ENCODE results near the gene PCSK2. TPM values are rescaled to one million over a fixed set of nuclear protein-coding genes. Genes with fewer than 3 reads are reported as not detected.
A peak's percentile ranks its signal among the peaks of the same experiment; 100 is the strongest.

PCSK2 gene
- total and polyA plus RNA-seq, 5 donors from 2014 or later = not detected

- no peaks in the 10 kb centered on the region for H3K4me1 Mint-ChIP-seq
- no peak for ATAC-seq (ENCODE audit: low read depth in 2 of 2)
- peaks cover 24% of the 10 kb centered on the region for H3K27me3 Mint-ChIP-seq
- no peak overlapping the region for H3K4me3 Mint-ChIP-seq
- Histone ChIP-seq H3K9me3 (ENCODE audit: control insufficient read depth in 2 of 2, low read length in 2 of 2) (no peaks in the 10 kb centered on the region), H3K4me3 (ENCODE audit: low read depth, low read length) (no peak overlapping the region), H3K36me3 (ENCODE audit: control insufficient read depth, insufficient read depth, low read length) (no peaks in the 10 kb centered on the region), H3K27me3 (ENCODE audit: control insufficient read depth, insufficient read depth, low read length) (peaks cover 4% of the 10 kb centered on the region), H3K27ac (ENCODE audit: insufficient read depth, low read length, poor library complexity, severe bottlenecking) (no peak overlapping the region), H3K4me1 (ENCODE audit: control insufficient read depth, insufficient read depth, low read length, poor library complexity, severe bottlenecking) (no peaks in the 10 kb centered on the region)
- DNase-seq = no peak
- H3K27ac Mint-ChIP-seq = no peak overlapping the region
- no peaks in the 10 kb centered on the region for H3K36me3 Mint-ChIP-seq
- H3K9me3 Mint-ChIP-seq = peaks cover 0 to 1% (median 0%) of the 10 kb centered on the region in 7 donors
Observed at GRCh38 chr20:17453592-17453991, 226.8 kb downstream of the PCSK2 start.

DNA sequence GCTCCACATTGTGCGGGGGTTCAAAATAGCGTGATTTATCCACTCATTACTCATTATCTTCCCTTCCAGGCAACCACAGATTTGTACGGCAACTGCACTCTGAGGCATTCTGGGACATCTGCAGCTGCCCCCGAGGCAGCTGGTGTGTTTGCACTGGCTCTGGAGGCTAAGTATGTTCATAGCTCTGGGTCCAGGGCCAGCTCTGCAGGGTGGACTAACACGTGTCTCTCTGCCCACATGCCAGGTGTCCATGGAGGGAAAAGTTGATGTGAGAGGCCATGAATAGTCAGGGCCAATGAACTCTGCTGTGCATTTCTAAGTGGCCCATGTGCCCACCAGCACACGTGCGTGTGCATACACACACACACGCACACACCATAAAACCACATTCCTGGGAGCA is 229.4 kb downstream of the PCSK2 start:
- Histone ChIP-seq H3K27me3 (ENCODE audit: control insufficient read depth, insufficient read depth, low read length) (peaks cover 4% of the 10 kb centered on the region), H3K36me3 (ENCODE audit: control insufficient read depth, insufficient read depth, low read length) (no peaks in the 10 kb centered on the region), H3K4me1 (ENCODE audit: control insufficient read depth, insufficient read depth, low read length, poor library complexity, severe bottlenecking) (no peaks in the 10 kb centered on the region), H3K4me3 (ENCODE audit: low read depth, low read length) (no peak overlapping the region), H3K27ac (ENCODE audit: insufficient read depth, low read length, poor library complexity, severe bottlenecking) (no peak overlapping the region), H3K9me3 (ENCODE audit: control insufficient read depth in 2 of 2, low read length in 2 of 2) (no peaks in the 10 kb centered on the region)
- Mint-ChIP-seq H3K36me3 (no peaks in the 10 kb centered on the region), H3K9me3 (no peaks in the 10 kb centered on the region), H3K27me3 (peaks cover 29% of the 10 kb centered on the region), H3K27ac (no peak overlapping the region), H3K4me1 (no peaks in the 10 kb centered on the region), H3K4me3 (no peak overlapping the region)
- DNase-seq (no peak), ATAC-seq (ENCODE audit: low read depth in 2 of 2) (no peak)

GRCh38 chr20:17457079-17457478 is 230.2 kb downstream of the PCSK2 start:
- Mint-ChIP-seq H3K27ac (no peak overlapping the region), H3K4me1 (no peaks in the 10 kb centered on the region), H3K27me3 (peaks cover 25% of the 10 kb centered on the region), H3K4me3 (no peak overlapping the region), H3K36me3 (no peaks in the 10 kb centered on the region), H3K9me3 (no peaks in the 10 kb centered on the region)
- H3K4me3 ChIP-seq (ENCODE audit: low read depth, low read length) = no peak overlapping the region
- DNase-seq (no peak), ATAC-seq (ENCODE audit: low read depth in 2 of 2) (no peak)
- H3K36me3 ChIP-seq (ENCODE audit: control insufficient read depth, insufficient read depth, low read length) = no peaks in the 10 kb centered on the region
- H3K4me1 ChIP-seq (ENCODE audit: control insufficient read depth, insufficient read depth, low read length, poor library complexity, severe bottlenecking) = no peaks in the 10 kb centered on the region
- H3K9me3 ChIP-seq (ENCODE audit: control insufficient read depth in 2 of 2, low read length in 2 of 2) = no peaks in the 10 kb centered on the region
- H3K27ac ChIP-seq (ENCODE audit: insufficient read depth, low read length, poor library complexity, severe bottlenecking) = no peak overlapping the region
- H3K27me3 ChIP-seq (ENCODE audit: control insufficient read depth, insufficient read depth, low read length) = peaks cover 4% of the 10 kb centered on the region

DNA sequence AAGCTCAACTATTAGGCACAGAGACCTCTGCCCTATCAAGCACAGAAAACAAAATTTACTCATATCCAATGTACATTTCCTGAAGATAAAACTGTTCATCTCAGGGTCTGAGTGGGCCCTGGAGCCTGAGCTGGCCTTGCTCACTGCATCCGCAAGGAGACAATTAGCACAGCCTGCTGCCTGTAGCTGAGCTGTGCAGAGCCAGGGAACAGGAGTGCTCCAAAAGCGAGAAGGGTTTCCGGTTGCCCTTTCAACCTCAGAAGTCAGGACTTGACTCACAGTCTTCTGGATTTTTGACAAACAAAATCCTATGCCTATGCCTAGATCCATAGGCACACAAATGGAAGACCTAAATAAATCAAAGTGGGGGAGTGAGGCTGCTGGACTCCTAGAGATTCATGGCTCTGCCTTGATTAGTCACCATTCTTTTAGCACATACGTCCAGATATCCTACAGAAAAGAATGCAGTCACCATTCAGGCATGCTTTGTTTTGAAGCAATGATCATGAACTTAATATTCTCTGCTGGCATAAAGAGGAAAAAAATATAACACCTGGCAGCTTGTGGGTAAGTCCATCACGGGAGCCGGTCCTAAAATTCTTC is 230.8 kb downstream of the PCSK2 start:
- Histone ChIP-seq H3K4me3 (ENCODE audit: low read depth, low read length) (no peak overlapping the region), H3K36me3 (ENCODE audit: control insufficient read depth, insufficient read depth, low read length) (no peaks in the 10 kb centered on the region), H3K27ac (ENCODE audit: insufficient read depth, low read length, poor library complexity, severe bottlenecking) (no peak overlapping the region), H3K9me3 (ENCODE audit: control insufficient read depth in 2 of 2, low read length in 2 of 2) (no peaks in the 10 kb centered on the region), H3K4me1 (ENCODE audit: control insufficient read depth, insufficient read depth, low read length, poor library complexity, severe bottlenecking) (no peaks in the 10 kb centered on the region), H3K27me3 (ENCODE audit: control insufficient read depth, insufficient read depth, low read length) (peaks cover 4% of the 10 kb centered on the region)
- no peaks in the 10 kb centered on the region for H3K9me3 Mint-ChIP-seq
- peaks cover 25% of the 10 kb centered on the region for H3K27me3 Mint-ChIP-seq
- ATAC-seq (ENCODE audit: low read depth in 2 of 2) (no peak), DNase-seq (no peak)
- no peak overlapping the region for H3K4me3 Mint-ChIP-seq
- H3K4me1 Mint-ChIP-seq = no peaks in the 10 kb centered on the region
- H3K36me3 Mint-ChIP-seq = no peaks in the 10 kb centered on the region
- H3K27ac Mint-ChIP-seq = no peak overlapping the region

- no peak for ATAC-seq (ENCODE audit: low read depth in 2 of 2)
- H3K27ac ChIP-seq (ENCODE audit: insufficient read depth, low read length, poor library complexity, severe bottlenecking) = no peak overlapping the region
- H3K36me3 ChIP-seq (ENCODE audit: control insufficient read depth, insufficient read depth, low read length) = no peaks in the 10 kb centered on the region
- Mint-ChIP-seq H3K9me3 (peaks cover 0 to 2% (median 0%) of the 10 kb centered on the region in 7 donors), H3K4me3 (peak overlapping the region in 1 of 4 donors; percentile 63), H3K27ac (no peak overlapping the region), H3K27me3 (peaks cover 20% of the 10 kb centered on the region), H3K36me3 (no peaks in the 10 kb centered on the region), H3K4me1 (no peaks in the 10 kb centered on the region)
- DNase-seq = no peak
- peaks cover 4% of the 10 kb centered on the region for H3K27me3 ChIP-seq (ENCODE audit: control insufficient read depth, insufficient read depth, low read length)
- H3K4me1 ChIP-seq (ENCODE audit: control insufficient read depth, insufficient read depth, low read length, poor library complexity, severe bottlenecking) = no peaks in the 10 kb centered on the region
- H3K4me3 ChIP-seq (ENCODE audit: low read depth, low read length) = no peak overlapping the region
- no peaks in the 10 kb centered on the region for H3K9me3 ChIP-seq (ENCODE audit: control insufficient read depth in 2 of 2, low read length in 2 of 2)
Observed at GRCh38 chr20:17460119-17460518, 233.3 kb downstream of the PCSK2 start.

GRCh38 chr20:17461941-17462340 is 235.1 kb downstream of the PCSK2 start:
- Histone ChIP-seq H3K27me3 (ENCODE audit: control insufficient read depth, insufficient read depth, low read length) (peaks cover under 1% of the 10 kb centered on the region), H3K36me3 (ENCODE audit: control insufficient read depth, insufficient read depth, low read length) (no peaks in the 10 kb centered on the region), H3K4me1 (ENCODE audit: control insufficient read depth, insufficient read depth, low read length, poor library complexity, severe bottlenecking) (no peaks in the 10 kb centered on the region), H3K4me3 (ENCODE audit: low read depth, low read length) (no peak overlapping the region), H3K9me3 (ENCODE audit: control insufficient read depth in 2 of 2, low read length in 2 of 2) (no peaks in the 10 kb centered on the region), H3K27ac (ENCODE audit: insufficient read depth, low read length, poor library complexity, severe bottlenecking) (no peak overlapping the region)
- DNase-seq (no peak), ATAC-seq (ENCODE audit: low read depth in 2 of 2) (no peak)
- Mint-ChIP-seq H3K9me3 (peaks cover 0 to 2% (median 0%) of the 10 kb centered on the region in 7 donors), H3K4me3 (no peak overlapping the region), H3K27ac (no peak overlapping the region), H3K4me1 (no peaks in the 10 kb centered on the region), H3K36me3 (no peaks in the 10 kb centered on the region), H3K27me3 (peaks cover 16% of the 10 kb centered on the region)

- no peak overlapping the region for H3K4me3 Mint-ChIP-seq
- H3K36me3 Mint-ChIP-seq = no peaks in the 10 kb centered on the region
Observed at GRCh38 chr20:17463711-17464110, 236.9 kb downstream of the PCSK2 start.

GRCh38 chr20:17465236-17465635 is 238.4 kb downstream of the PCSK2 start:
- Histone ChIP-seq H3K4me1 (ENCODE audit: control insufficient read depth, insufficient read depth, low read length, poor library complexity, severe bottlenecking) (no peaks in the 10 kb centered on the region), H3K9me3 (ENCODE audit: control insufficient read depth in 2 of 2, low read length in 2 of 2) (no peaks in the 10 kb centered on the region), H3K36me3 (ENCODE audit: control insufficient read depth, insufficient read depth, low read length) (no peaks in the 10 kb centered on the region), H3K27me3 (ENCODE audit: control insufficient read depth, insufficient read depth, low read length) (no peaks in the 10 kb centered on the region), H3K27ac (ENCODE audit: insufficient read depth, low read length, poor library complexity, severe bottlenecking) (no peak overlapping the region), H3K4me3 (ENCODE audit: low read depth, low read length) (no peak overlapping the region)
- ATAC-seq (ENCODE audit: low read depth in 2 of 2) (no peak), DNase-seq (no peak)
- H3K4me1 Mint-ChIP-seq = no peaks in the 10 kb centered on the region
- peaks cover 0 to 2% (median 0%) of the 10 kb centered on the region in 7 donors for H3K9me3 Mint-ChIP-seq
- no peaks in the 10 kb centered on the region for H3K27me3 Mint-ChIP-seq
- H3K27ac Mint-ChIP-seq = no peak overlapping the region
- no peaks in the 10 kb centered on the region for H3K36me3 Mint-ChIP-seq
- no peak overlapping the region for H3K4me3 Mint-ChIP-seq

More at GRCh38 chr20:17463711-17464110, 236.9 kb downstream of the PCSK2 start:
- Mint-ChIP-seq H3K27me3 (peaks cover 5% of the 10 kb centered on the region), H3K27ac (no peak overlapping the region), H3K9me3 (peaks cover 0 to 2% (median 0%) of the 10 kb centered on the region in 7 donors), H3K4me1 (no peaks in the 10 kb centered on the region)
- Histone ChIP-seq H3K4me3 (ENCODE audit: low read depth, low read length) (no peak overlapping the region), H3K27me3 (ENCODE audit: control insufficient read depth, insufficient read depth, low read length) (no peaks in the 10 kb centered on the region), H3K27ac (ENCODE audit: insufficient read depth, low read length, poor library complexity, severe bottlenecking) (no peak overlapping the region), H3K4me1 (ENCODE audit: control insufficient read depth, insufficient read depth, low read length, poor library complexity, severe bottlenecking) (no peaks in the 10 kb centered on the region), H3K36me3 (ENCODE audit: control insufficient read depth, insufficient read depth, low read length) (no peaks in the 10 kb centered on the region), H3K9me3 (ENCODE audit: control insufficient read depth in 2 of 2, low read length in 2 of 2) (no peaks in the 10 kb centered on the region)
- no peak for DNase-seq
- no peak for ATAC-seq (ENCODE audit: low read depth in 2 of 2)
